PC-9 (cell line): ENCODE results near the gene PCGF1.

Experiments
- EZH2 ChIP-seq: fragments of 200-600 bp; sonication (generic); IDR thresholded peaks from 2 replicates; pipeline ENCODE4 v1.8.0; 2017; ENCODE audit warnings: antibody characterized with exemption, low read depth
- TF ChIP-seq, protein P1 (sequence below): fragments of 200-600 bp; sonication (generic); conservative IDR thresholded peaks from 2 replicates; pipeline ENCODE4 v1.6.1; 2017; ENCODE audit warnings: mixed run types, antibody characterized with exemption, mild to moderate bottlenecking, moderate library complexity

DNA sequence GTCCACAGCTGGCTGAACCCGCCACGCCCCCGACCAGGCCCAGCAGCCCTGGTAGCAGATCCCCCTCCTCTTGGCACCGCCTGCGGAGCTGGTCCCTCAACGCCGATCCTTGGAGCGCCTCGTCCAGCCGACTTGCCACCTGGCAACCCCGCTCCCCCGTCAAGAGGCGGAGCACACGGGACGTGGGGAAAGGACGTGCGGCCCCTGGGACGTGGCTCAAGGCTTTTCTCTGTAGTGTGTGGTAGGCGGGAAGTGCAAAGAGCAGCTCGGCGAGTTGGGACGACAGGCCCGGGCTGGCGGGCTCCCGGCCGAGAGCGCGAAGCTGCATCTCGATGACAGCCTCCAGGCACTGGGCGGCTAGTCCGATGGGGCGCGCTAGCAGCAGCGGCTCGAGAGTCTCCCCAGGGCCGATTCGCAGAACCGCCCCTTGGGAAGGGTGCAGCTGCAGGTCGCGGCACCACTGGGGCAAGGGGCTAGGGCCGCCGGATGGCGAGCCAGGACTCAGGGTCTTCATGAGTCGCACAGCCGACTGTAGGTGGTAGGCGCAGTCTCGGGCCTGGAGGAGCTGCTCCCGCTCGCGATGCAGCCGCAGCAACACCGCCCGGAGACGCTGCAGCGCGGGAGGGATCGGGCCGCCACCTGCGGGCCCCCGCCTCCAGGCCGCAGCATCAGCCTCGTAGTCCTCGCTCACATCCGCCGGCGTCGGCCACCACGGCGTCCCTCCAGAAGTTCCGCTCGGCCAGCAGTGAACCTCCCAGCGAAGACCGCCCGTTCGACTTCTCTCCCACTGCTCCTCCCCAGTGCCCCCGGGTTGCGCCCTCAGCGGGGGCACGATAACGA lies 25.3 kb downstream of the PCGF1 start:
- TF ChIP-seq, protein P1, sequence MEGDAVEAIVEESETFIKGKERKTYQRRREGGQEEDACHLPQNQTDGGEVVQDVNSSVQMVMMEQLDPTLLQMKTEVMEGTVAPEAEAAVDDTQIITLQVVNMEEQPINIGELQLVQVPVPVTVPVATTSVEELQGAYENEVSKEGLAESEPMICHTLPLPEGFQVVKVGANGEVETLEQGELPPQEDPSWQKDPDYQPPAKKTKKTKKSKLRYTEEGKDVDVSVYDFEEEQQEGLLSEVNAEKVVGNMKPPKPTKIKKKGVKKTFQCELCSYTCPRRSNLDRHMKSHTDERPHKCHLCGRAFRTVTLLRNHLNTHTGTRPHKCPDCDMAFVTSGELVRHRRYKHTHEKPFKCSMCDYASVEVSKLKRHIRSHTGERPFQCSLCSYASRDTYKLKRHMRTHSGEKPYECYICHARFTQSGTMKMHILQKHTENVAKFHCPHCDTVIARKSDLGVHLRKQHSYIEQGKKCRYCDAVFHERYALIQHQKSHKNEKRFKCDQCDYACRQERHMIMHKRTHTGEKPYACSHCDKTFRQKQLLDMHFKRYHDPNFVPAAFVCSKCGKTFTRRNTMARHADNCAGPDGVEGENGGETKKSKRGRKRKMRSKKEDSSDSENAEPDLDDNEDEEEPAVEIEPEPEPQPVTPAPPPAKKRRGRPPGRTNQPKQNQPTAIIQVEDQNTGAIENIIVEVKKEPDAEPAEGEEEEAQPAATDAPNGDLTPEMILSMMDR = no peak
- TF ChIP-seq EZH2 = no peak
